T follicular helper cell (primary cell): Measurements from ENCODE around the gene KIAA1671.

Experiments used
- DNase-seq: peaks from one replicate; pipeline ENCODE4 v3.0.0-alpha.2; 2020; ENCODE audit warnings: low read depth

KIAA1671 gene

DNA sequence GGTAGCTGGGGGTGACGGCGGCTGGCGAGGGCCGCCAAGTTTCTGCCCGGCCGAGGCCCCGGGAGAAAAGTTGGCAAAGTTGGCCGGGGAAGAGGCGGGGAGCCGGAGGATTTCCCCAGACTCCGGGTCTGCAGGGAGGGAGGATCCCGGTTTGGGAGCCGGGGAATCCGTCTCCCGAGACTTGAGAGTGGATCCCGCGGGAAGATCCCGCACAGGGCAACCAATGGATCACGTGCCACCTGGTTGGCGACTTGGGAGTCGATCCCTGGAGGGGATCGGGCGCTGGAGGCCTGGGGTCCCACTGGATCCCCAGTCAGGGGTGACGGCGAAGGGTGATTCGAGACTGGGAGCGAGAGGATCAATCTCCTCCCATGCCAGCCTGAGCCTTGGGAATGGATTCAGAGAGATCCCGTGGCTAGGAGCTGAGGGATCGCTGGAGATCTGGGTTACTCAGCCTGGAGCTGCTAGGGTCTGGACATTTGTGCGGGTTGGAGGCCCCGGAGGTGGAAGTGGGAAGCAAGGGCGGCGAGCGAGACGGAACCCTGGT, 394 bp downstream of the KIAA1671 start:
- no peak for DNase-seq

DNA sequence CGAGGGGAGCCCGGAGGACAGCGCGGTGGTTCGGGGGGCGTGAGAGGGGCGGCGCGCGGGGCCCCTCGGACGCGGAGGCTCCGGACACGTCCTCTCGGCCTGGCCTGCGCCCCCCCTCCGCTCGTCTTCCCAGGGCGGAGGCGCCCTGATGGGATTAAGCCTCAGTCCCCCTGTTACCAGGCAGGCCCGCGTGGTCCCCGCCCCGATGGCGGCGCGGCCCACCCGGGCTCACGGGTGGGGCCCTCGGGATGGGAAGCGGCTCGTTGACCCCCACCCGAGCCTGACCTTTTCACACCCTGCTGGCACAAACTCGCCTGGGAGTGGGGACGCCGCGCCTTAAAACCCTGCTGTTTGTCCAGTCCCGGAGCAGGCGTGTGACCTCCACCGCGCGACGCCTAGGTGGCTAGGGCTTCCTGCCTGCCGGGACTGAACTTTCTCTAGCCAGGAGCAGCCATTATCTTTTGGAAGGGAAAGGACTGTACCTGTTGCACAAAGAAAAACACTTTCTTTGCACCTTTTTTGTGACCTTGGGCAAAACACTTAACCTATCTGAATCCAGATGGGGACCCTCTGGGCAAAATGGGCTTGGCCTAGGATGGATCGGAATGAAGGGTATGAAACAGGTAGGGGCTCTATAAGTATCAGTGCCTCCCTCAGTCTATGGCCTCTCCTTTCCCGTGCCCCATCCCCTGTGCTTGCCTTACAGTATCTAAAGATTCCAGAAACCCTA, 1.0 kb downstream of the KIAA1671 start:
- no peak for DNase-seq

DNA sequence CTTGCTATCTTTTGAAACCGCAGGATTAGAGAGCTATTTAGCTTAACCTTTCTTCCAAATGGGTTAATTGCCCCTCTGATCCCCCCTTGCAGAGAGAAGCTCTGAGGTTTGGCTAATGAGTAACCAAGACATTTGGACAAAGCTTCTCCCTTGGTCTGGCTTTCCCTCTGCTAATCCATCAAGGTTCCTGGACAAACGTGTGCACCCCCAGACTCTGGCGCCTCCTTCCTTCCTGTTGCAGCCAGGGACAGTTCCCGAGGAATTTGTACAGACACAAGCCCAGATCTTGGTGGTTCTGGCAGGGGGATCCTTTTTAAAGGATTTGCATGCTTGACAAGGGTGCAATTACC, 1.6 kb downstream of the KIAA1671 start:
- no peak for DNase-seq

DNA sequence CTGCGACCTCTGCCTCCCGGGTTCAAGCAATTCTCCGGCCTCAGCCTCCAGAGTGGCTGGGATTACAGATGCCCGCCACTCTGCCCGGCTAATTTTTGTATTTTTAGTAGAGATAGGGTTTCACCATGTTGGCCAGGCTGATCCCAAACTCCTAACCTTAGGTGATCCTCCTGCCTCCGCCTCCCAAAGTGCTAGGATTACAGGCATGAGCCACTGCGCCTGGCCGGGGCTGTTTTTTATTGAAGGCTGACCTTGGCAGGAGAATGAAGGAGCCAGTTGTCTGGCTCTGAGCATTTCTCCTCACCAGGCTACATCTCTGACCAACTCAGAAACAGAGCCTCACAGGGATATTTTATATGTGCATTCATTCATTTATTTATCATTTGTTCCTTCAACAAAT, 2.3 kb downstream of the KIAA1671 start:
- DNase-seq = no peak

DNA sequence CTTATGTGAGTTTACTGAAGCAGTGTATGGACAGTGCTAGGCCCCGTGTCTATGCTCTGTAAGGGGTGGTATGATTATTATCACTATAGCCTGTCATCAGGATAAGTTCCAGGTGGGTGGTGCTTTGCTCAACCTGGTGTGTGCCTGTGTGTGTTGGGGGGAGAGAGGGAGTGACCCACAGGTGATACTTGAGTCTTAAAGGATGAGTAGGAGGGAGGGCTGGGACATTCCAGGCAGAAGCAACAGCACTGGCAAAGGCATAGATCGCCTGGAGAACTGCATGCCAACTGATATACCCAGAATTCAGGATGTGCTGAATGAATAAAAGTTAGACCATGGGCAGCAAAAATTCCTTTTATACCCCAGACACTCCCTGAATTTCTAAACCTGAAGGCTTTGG, 4.5 kb downstream of the KIAA1671 start:
- DNase-seq = no peak

DNA sequence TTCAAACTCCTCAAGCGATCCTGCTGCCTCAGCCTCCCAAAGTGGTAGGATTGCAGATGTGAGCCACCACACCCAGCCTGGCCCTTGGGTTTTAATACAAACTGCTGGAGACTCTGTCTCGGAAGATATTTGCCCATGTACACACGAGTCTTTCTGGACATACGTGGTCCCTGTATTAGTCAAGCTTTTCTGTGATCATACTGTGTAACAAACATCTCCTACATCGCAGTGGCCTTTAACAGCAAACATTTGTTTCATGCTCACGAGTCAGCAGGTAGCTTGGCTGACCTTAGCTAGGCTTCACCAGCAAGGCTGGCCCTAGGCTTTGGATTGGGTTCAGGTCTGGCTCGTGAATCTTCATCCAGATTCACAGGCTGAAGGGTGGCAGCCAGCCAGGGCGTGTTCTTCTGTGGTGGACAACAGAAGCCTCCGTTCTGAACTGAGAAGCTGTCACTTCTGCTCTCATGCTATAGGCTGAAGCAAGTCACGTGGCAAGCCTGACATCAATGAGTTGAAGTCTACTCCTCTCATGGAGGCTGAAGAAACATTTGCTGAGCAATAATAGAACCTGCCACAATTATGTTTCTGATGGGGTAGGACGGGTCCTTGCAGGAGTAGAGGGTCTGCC, 8.8 kb downstream of the KIAA1671 start:
- no peak for DNase-seq

DNA sequence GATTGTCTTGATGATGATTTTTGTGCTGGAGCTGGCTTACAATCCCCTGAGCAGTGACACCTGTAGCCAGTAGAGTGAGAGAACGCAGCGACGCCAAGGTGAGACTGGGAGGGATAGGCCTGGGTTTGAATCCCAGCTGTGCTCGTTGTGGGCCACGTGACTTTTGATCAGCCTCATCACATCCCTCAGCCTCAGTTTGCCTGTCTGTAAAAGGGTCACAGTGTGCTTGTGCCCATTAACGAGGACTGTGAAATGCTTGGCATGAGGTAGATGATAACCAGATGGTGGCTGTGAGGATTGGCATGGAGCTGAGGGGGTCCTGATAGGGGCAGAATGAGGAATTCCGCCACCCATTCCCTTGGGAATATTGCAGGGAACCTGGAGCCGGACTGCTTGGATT, 9.6 kb downstream of the KIAA1671 start:
- no peak for DNase-seq

DNA sequence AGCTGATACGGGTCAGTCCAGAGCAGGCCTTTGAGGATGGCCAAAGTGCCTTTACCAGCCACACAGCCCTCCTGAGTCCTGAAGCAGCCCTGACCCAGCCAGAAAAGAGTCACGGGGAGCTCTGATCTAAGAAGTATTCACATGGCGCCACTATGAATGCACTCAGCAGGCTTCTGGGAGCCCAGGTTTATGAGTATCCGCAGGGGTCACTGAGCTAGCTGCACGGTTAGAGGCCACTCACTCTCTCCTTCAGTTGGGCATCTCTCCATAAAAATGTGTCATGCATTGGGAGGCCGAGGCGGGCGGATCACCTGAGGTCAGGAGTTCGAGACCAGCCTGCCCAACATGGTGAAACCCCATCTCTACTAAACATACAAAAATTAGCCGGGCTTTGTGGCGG, 10.3 kb downstream of the KIAA1671 start:
- no peak for DNase-seq

DNA sequence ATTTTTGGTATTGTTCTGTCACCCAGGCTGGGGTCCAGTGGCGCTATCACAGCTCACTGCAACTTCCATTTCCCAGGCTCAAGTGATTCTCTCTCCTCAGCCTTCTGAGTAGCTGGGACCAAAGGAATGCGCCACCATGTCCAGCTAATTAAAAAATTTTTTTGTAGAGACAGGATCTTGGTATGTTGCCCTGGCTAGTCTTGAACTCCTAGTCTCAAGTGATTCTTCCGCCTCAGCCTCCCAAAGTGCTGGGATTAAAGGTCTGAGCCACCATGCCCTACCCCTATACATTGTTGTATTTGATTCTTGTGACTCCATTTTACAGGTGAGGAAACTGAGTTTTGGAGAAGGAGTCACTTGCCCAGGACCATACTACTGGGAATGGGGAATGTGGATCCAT, 11.9 kb downstream of the KIAA1671 start:
- DNase-seq = no peak

DNA sequence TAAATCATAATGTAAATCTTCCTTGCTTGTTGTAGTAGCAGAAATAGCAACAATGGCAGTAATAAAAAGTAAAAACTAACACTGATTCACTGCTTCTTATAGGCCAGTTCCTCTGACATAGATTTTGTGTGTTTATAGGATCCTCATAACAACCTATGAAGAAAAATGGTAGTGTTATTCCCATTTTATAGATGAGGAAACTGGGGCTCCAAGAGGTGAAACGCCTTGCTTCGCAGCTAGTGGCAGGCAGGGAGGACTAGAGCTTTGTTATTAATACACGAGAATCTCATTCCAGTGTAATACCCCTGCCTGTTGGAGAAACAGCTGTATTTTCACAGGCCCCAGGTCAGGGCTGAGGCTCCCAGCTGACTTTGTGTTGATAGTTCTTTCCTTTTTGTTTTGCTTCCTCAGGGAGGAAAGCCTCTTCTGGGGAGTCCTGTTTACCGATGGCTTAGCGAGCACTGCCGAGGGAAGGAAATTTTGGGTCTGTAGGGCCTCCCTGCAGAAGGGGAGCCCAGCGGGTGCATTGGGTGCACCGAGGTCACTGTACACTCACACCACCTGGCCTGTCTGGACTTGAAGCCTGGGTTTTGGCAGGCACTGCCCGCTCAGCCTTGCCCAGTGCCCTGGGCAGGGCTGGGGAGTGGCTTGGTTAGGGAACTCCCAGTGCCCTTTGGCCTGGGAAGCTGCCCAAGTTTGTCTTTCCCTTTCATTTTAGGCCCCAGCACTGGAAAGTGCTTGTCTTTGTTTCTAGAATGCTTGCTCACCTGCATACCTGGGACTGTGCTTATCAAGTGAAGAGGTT, 13.5 kb downstream of the KIAA1671 start:
- DNase-seq = no peak

DNA sequence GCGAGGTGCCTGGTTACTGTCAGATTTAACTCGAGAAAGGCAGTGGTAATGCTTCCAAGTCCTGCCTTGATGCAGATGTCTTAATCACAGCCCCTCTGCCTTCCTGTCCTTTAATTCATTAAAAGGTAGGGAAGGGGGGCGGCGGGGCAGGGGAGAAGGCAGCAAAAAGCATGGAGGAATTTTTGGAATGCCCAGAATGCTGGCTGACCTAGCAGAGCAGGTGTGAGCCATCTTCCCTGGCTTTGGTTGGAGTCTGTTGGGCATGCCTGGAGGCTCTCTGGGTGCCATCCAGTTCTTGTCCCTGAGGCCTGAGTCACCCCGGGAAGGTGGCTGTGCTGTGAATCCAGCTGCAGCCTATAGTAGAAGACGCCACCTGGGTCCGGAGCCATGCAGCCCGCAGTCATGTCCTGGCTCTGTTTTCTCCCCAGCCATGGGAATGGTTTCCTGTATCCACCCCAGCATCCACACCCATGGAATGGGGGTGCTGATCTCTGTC, 15.6 kb downstream of the KIAA1671 start:
- DNase-seq = no peak

DNA sequence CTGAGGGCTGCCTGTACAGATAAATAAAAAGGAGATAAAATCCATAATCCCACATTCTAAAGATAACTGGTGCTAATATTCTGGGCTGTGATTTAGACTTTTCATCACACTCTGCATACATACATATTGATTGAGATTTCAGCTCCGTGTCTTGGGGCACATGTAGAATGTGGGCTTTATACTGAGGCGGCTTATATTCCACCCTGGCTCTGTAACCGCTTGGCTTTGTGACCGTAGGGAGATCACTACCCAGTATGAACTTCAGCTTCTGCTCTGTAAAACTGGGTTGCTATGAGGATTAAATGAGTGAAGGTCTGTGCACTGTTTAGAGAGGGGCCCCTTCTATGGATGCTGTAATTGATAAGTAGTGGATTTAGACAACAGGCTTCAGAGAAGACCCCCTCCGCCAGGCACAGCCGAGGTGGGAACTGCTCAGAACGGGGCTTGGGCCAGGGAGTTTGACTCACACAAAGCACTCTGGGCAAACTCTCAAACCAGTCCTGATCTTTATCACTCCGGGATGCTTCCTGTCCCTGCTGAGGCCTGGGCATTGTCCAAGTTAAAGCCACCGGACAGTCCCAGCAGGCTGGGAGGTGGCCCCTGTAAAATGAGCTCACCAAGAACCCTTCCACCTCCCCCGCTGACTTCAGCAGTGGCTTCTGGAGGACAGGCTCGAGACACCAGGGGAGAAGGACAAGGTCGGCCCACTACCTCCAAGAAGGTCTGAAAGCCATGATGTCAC, 17.2 kb downstream of the KIAA1671 start:
- DNase-seq = no peak

DNA sequence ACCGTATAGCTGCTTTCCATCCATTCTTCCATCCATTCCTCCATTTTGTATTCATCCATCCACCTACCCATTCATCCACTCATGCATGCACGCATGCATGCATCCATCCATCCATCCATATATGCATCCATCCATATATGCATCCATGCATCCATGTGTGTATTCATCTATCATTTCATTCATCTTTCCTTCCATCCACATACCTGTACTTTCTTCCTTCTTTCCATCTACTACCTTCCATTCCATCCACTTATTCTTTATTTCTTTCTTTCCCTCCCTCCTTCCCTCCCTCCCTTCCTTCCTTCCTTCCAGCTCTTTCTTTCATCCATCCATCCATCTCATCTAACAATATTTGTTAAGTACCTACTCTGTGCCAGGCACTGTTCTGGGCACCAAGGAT, 19.9 kb downstream of the KIAA1671 start:
- DNase-seq = no peak

DNA sequence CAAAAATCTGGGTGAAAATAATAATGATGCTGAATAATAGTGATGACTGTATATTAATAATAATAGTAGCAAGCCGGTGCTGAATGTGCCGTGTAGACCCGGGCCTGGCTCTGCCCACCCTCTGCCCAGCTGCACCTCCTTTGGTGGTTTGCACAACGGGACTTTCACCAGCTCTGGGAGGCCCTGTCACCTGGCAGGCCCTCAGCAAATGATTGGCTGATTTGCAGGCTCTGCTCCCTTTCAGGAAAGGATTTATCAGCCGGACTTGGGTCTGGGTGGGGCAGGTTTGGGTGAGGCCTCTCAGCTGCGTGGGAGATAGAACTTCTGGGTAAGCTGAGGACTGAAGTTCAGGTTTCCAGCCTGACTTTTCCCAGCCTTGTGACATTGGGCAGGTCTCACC, 21.4 kb downstream of the KIAA1671 start:
- DNase-seq = no peak

DNA sequence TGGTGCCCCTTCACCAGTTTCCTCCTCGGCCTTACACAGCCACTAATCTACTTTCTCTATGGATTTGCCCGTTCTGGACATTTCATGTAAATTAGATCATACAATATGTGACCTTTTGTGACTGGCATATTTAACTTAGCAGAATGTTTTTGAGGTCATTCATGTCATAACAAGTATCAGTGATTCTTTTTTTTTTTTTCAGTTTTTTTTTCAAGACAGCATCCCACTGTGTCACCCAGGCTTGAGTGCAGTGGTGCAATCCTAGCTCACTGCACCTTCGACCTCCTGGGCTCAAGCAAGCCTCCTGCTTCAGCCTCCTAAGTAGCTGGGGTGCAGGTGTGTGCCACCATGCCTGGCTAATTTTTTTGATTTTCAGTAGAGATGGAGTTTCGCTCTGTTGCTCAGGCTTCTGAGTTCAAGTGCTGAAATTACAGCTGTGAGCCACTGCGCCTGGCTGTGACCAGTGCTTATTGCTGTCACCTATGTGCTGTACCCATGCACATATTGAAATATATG, 22.7 kb downstream of the KIAA1671 start:
- DNase-seq = no peak

DNA sequence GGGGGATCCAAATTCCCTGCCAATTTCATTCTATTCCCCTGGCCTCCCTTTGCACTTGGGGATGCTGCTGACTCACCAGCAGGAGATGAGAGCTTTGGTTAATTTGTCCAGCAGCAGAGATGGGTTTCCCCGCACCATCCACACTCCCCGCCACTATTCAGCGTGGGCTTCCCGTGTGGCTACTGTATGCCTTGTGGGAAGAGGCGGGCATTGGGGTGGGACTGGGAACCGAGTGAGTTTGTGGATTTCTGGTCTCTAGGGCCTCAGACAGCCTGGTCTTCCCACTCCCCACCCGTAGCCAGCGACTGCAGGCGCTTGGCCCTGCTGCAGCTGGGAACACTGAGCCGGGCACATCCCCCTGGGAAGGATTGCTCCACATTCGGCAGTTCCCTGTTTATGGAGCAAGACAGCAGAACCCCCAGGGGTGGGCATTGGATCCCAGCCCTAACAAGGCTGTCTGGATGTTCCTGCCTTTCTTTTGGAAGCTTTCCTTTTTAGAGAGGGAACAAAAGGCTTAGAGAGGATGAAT, 23.4 kb downstream of the KIAA1671 start:
- no peak for DNase-seq

DNA sequence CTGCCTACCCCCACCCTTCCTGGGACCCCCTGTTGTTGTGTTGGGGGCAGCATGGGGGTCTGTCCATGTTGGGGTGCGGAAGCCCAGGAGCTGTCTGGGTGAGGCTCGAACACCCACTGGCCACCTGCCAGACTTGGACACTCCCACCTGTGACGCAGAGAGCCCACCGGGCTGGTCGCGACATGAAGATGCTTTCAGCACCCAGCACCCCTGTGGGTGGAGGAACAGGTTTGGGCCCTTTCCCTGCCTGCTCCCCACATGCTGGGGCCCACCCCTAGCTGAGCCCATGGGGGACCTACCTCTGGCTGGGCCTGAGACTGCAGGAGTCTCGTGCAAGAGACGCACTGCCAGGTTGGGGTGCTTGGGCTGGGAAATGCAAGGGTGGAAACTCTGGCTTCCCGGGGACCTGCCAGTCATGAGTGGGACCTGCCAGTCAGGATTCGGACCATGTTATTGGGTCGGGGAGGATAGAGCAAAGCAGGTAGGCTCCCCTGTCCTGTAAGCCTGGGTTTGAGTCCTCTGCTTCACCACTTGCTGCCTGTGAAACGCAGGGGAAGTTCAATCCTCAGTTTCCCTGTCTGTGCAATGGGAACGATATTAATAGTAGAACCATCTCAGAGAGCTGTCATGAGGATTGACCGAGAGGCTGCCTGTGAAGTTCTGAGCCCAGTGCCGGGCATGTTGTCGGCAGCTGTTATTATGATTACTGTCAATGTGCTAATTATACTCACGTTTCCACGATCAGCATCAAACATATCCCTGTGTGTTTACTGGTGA, 24.1 kb downstream of the KIAA1671 start:
- DNase-seq = no peak

DNA sequence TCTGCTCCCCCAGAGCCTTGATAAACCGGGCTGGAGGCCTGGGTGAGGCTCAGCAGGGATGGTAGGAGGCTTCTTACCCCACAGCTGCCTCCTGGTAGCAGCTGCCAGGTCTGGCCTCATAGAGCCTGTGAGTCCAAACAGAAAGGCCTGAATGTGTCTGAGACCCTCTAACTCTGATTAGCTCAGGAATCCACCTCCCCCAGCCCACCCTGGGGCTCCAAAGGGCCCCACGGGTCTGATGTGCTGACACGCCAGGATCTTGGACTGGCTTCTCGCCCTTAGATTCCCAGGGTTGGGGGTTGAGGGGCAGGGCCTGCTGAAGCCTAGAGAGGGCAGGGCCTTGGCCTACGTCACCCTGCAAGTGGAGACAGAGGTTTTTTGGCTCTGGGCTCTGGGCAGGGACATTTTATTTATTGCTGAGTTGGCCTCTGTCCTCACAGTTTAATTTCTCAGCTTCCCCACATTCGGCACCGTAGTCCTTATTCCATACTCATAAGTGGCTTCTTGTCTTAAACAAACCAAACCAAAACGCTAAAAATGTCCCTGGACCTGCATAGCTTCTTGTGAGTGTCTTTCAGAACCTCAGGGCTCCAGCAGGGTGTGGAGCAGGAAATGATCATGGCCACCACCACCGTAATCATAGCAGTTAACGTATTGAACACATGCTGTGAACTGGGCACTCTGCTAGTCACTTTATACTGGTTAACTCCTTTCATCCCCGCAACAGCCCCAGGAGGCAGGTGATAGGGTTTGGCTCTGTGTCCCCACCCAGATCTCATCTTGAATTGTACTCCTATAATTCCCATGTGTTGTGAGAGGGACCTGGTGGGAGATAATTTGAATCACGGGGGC, 25.1 kb downstream of the KIAA1671 start:
- DNase-seq = no peak

DNA sequence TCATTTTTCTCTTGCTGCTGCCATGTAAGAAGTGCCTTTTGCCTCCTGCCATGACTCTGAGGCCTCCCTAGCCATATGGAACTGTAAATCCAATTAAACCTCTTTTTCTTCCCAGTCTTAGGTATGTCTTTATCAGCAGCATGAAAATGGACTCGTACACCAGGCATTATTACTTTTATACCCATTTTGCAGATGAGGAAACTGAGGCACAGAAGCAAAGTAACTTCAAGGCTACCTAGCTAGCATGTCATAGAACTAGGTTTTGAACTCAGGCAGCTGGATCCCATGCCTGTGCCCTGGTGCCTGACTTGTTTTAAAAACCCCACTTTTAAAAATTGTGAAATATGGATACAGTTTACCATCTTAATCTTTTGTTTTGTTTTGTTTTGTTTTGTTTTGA, 25.8 kb downstream of the KIAA1671 start:
- DNase-seq = no peak

DNA sequence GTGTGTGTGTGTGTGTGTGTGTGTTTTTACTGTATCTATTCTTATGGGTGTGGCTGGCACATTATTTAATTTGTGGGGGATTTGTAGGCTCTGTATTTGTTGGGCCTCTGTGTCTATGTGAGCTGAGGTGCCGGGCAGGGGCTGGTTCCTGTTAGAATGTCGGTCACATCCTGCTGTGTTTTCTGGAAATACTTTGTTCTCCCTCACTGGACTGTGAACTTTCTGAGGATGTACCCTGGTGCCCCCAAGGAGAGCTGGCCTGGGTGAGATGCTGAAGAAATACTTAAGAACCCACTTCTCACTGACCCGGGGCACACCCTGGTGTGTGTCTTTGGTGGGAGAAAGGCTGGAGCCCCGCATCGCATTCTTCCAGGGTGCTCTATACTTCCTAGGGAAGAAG, 28.6 kb downstream of the KIAA1671 start:
- no peak for DNase-seq
